WTC11 (cell line): ENCODE data around the gene HECTD4.

ENCODE experiments used
- AR ChIP-seq: fragments of 250-450 bp; sonication (Bioruptor Pico); IDR thresholded peaks from 2 replicates; pipeline ENCODE4 v1.9.0; 2021; ENCODE audit warnings: mild to moderate bottlenecking
- CTCF ChIP-seq: fragments of 200-600 bp; IDR thresholded peaks from 2 replicates; pipeline ENCODE4 v1.8.0; 2022; ENCODE audit warnings: antibody characterized with exemption
- ETV6 ChIP-seq: sonication (generic); formaldehyde crosslinking; IDR thresholded peaks from 2 replicates; pipeline ENCODE4 v1.8.1; 2022; ENCODE audit warnings: mild to moderate bottlenecking, missing genetic modification reagents
- JUN ChIP-seq: sonication (generic); formaldehyde crosslinking; IDR thresholded peaks from 2 replicates; pipeline ENCODE4 v1.8.0; 2023; ENCODE audit warnings: mild to moderate bottlenecking, missing genetic modification reagents
- NR1H2 ChIP-seq: sonication (generic); formaldehyde crosslinking; IDR thresholded peaks from 2 replicates; pipeline ENCODE4 v1.9.0; 2021; ENCODE audit warnings: mild to moderate bottlenecking, moderate library complexity, missing genetic modification reagents
- NR3C1 ChIP-seq: sonication (generic); formaldehyde crosslinking; conservative IDR thresholded peaks from 2 replicates; pipeline ENCODE4 v1.8.1; 2023; ENCODE audit warnings: low read depth, mild to moderate bottlenecking, missing genetic modification reagents
- PREB ChIP-seq: sonication (generic); formaldehyde crosslinking; IDR thresholded peaks from 2 replicates; pipeline ENCODE4 v1.8.1; 2022; ENCODE audit warnings: mild to moderate bottlenecking, missing genetic modification reagents, moderate library complexity, borderline replicate concordance
- RORB ChIP-seq: fragments of 250-450 bp; sonication (Bioruptor Pico); IDR thresholded peaks from 2 replicates; pipeline ENCODE4 v1.9.0; 2021; ENCODE audit warnings: mild to moderate bottlenecking
- SMAD3 ChIP-seq: sonication (generic); formaldehyde crosslinking; IDR thresholded peaks from 2 replicates; pipeline ENCODE4 v1.8.0; 2022; ENCODE audit warnings: missing genetic modification reagents, mild to moderate bottlenecking, borderline replicate concordance
- TEAD4 ChIP-seq: sonication (generic); formaldehyde crosslinking; IDR thresholded peaks from 2 replicates; pipeline ENCODE4 v1.8.0; 2022; ENCODE audit warnings: mild to moderate bottlenecking, missing genetic modification reagents
- ZNF232 ChIP-seq: sonication (generic); formaldehyde crosslinking; IDR thresholded peaks from 2 replicates; pipeline ENCODE4 v1.8.0; 2022; ENCODE audit warnings: mild to moderate bottlenecking, missing genetic modification reagents
- ZNF512 ChIP-seq: sonication (generic); formaldehyde crosslinking; IDR thresholded peaks from 2 replicates; pipeline ENCODE4 v1.8.1; 2022; ENCODE audit warnings: missing genetic modification reagents, borderline replicate concordance

- TF ChIP-seq ETV6 (CRISPR knock-in tag): no peak
- no peak for TF ChIP-seq RORB (CRISPR knock-in tag)
- no peak for TF ChIP-seq AR (CRISPR knock-in tag)
- no peak for TF ChIP-seq PREB
- no peak for TF ChIP-seq NR3C1 (CRISPR knock-in tag)
- no peak for TF ChIP-seq ZNF232 (CRISPR knock-in tag)
- no peak for TF ChIP-seq ZNF512 (CRISPR knock-in tag)
- TF ChIP-seq CTCF: no peak
- TF ChIP-seq NR1H2 (CRISPR knock-in tag): no peak
- TF ChIP-seq SMAD3 (CRISPR knock-in tag): no peak
- no peak for TF ChIP-seq JUN
- no peak for TF ChIP-seq TEAD4
Observed at GRCh38 chr12:112393328-112393727, 11.1 kb upstream of the HECTD4 start.
